HG03521 (cell line): ENCODE results near the gene LCTL.

Source experiments
- ATAC-seq: cut with Tn5 transposase; IDR thresholded peaks from one replicate; pipeline ENCODE4 v1.9.1; 2021; ENCODE audit warnings: mild to moderate bottlenecking, moderate library complexity; ENCODE audit not compliant: unreplicated experiment

The LCTL gene, protein sequence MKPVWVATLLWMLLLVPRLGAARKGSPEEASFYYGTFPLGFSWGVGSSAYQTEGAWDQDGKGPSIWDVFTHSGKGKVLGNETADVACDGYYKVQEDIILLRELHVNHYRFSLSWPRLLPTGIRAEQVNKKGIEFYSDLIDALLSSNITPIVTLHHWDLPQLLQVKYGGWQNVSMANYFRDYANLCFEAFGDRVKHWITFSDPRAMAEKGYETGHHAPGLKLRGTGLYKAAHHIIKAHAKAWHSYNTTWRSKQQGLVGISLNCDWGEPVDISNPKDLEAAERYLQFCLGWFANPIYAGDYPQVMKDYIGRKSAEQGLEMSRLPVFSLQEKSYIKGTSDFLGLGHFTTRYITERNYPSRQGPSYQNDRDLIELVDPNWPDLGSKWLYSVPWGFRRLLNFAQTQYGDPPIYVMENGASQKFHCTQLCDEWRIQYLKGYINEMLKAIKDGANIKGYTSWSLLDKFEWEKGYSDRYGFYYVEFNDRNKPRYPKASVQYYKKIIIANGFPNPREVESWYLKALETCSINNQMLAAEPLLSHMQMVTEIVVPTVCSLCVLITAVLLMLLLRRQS

DNA sequence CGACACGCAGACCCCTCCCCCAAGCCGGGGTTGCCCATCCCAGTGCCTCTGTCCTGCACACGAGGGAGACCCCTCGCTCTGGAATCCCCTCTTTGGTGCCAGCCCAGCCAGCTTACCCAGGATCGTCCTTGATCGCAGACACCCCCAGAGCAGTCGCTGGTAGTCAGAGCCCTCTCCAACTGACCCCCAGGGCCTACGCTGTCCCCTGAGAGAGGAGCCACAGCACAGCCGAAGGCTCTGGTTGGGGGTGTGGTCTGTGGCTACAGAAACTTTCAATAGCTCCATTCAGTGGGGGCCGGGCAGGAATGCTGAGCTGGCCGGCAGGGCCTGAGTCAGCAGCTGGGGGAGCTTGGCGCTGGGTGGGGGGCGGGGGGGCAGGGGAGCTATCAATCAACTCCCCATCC is at the start of gene LCTL:
Gene LCTL (minus strand): TSS at position 258 of the 404 bp plus-strand sequence. CDS start 633 bp downstream, outside the sequence.
- ATAC-seq, result no peak

DNA sequence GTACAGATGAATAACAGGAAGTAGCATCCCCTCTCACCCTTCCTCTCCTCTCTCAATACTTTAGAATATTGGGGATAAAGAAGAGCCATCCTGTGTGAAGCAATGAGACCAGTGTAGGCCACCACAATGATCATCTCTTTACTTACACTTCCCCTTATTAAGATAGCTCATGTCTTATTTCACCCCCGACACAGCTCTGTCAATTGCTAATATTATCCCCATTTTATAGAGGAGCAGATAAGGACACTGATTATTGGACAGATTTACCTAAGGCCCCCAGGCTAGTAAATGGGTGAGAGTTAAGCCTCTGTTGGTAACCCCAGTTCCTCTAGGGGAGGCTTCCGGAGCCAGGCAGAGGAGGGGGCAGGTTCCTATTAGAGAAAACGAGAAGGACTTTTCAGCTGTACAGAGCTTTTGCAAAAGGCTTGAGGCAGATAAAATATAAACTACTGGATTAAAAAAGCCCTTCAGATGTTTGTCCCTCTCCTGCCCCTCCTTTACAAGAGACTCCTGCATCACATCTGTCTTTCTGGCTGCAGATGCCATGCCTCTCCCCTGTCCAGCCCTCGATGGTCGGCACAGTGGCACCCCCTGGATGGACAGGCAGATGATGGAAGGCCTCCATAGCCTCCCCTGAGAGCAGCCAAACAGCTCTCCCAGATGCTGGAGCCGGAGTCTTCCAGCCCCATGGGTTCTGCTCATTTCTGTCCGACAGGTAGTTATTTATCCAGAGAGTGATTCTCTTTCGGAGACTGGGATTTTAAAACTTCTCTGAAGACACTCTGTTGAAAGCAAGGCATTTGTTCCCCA is 49.4 kb upstream of the LCTL start:
- ATAC-seq, result no peak

DNA sequence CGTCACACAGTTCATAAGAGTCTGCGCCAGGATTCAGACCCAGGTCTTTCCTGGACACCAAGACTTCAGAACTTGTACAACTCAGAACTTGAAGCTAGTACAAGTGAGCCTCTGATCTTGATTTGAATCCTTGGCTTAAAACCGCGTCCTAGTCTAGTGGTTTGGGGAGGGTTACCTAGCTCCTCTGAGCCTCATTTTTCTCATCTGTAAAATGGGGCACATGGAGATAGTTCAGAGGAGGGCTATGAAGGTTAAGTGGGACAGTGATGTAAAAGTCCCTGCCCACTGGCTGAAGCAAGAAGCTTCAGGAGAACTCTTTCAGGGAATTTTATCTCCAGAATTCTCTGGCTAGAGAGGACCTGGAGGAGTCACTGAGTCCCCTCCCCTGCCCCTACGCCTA is 48.7 kb upstream of the LCTL start:
- ATAC-seq, result no peak

DNA sequence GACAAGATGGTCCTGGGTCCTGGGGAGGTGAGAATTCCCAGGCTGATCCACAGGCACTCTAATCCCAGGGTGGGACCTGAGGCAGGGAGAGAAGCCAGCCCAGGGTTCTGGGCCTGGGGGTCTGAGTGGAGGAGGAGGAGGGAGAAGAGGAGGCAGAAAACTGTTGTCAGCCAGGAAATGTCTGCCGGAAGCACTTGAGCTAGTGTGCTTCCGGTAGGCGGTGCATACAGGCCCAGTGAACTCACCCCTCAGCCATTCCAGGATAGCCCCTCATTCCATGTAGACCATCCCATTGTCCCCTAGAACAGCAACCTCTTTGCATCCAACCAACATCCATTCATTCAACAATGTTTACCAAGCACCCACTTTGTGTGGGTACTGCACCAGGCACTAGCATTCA is 47.9 kb upstream of the LCTL start:
- no peak for ATAC-seq

DNA sequence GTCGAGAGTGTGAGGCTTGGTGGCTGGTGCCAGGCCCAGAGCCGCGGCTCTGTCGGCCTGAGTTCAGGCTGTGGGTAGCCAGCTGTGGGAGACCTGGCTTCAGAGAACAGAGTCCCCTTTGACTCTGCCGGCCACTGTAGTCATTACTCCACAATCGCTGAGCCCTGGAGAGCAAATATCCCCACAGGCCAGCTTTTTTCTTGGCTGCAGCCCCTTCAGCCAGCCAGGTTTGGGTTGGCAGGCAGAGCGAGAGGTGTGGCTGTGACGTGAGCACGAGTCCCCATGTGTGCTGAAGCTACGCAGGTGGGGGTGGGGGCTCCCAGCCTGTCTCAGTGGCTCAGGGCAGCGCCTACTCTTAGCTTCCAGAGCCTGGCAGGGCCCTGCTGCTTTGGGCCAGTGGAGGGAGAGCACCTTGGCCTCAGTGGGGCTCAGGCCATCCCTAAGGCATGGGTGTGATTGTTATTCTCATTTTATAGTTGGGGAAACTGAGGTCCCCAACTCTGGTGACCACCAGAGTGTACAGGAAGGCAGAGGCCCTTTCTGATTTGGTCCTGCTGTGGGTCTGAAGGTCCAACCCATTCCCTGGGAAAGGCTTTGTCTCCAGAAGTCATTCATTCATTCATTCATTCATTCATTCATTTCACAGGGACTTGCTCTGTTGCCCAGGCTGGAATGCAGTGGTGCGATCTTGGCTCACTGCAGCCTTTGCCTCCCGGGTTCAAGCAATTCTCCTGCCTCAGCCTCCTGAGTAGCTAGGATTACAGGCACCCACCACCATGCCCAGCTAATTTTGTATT is 45.7 kb upstream of the LCTL start:
- ATAC-seq, result no peak

DNA sequence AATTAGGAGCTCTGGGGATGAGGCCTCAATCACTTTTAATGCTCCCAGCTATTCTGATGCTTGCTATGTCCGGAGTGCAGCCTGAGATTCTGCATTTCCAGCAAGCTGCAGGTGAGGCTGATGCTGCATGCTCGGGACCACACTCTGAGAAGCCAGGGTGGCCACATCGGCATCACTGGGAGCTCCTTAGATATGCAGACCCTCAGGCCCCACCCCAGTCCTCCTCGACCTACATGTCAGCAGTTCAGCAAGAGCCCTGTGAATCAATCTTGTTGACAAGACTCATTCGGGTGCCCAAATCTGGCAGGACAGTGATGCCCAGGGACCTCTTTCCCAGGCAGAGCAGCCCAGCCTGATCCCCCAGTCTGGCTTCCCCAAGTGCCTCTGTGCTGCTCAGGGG is 44.1 kb upstream of the LCTL start:
- no peak for ATAC-seq

DNA sequence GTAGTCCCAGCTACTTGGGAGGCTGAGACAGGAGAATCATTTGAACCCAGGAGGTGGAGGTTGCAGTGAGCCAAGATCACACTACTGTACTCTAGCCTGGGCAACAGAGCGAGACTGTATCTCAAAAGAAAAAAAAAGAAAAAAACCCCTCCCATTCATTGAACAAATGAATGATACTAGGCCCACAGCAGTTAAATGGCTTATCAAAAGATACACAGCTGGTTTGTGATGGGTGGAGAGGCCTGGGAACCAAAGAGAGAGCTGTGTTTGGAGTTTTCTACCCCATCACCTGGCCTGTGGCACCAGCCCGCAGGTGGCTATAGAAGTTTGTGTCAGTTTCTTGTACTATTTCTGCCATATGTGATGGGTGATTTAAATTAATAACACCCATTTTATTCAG is 43.1 kb upstream of the LCTL start:
- ATAC-seq, result no peak

DNA sequence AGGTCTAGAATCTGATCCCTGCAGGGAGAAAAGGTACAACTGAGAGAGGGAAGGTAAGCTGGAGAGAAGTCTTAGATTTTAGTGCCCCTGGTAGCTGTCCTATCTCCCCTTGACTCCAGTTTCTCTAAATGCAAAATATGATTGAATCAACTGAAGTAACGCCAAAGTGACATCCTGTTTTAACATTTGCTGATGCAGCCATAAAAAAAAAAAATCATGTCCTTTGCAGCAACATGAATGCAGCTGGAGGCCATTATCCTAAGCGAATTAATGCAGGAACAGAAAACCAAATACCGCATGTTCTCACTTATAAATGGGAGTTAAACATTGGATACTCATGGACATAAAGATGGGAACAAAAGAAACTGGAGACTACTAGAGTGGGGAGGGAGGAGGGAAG is 42.4 kb upstream of the LCTL start:
- no peak for ATAC-seq

DNA sequence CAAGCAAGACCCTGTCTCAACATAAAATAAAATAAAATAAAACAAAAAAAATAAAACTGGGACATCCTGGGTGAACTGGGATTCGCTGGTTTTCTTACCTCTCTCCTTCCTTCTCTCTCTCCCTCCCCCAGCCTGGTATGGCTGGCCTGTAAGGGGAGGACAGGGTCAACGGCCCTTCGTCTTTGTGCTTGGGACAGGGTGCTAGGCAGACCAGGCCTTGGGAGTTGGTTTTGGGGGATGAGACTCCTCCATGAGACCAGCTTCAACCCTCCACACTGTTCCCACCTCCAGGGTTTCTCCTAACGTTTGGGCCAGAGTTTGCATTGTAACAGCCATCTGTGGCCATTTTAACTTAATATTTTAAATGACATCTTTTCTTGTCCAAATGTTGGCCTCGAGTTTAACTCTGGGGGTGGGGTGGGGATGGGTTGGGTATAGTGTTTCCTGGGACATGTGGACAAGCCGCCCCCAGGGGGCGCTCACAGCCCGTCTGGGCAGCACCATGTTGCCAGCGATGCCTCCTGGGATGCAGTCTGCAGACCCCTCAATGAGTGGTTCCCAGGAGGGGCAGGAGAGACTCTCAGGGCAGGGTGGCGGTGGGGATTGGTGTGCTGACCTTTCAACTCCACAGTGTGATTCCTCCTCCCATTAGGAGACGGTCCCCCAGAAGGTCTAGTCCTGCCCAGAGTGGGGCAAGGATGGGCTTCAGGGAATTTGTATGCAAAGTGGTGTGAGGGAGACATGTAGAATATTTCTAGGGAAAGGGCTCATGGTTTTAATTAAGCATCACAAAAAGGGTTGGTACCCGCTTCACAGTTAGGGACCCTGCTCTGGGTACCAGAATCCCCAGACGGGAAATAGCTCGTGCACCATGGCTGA is 37.7 kb upstream of the LCTL start:
- ATAC-seq, result no peak

DNA sequence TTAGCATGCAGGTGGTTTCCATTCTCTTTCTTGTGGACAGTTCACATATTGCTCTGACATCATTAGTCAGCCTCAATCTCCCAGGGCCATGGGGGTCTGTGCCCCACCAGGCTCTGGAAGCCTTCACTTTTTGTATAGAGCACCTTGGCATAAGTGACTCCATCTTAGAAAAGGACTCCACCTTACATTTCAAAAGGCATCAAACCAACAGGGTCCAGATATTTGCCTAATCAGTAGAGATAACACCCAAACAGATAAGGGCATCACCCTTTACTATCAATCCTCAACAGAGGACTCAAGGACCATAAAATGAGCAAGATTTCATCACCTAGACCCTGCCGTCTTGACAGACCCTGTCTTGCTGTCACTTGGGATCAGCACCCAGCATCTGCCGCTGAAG is 35.7 kb upstream of the LCTL start:
- ATAC-seq, result no peak

DNA sequence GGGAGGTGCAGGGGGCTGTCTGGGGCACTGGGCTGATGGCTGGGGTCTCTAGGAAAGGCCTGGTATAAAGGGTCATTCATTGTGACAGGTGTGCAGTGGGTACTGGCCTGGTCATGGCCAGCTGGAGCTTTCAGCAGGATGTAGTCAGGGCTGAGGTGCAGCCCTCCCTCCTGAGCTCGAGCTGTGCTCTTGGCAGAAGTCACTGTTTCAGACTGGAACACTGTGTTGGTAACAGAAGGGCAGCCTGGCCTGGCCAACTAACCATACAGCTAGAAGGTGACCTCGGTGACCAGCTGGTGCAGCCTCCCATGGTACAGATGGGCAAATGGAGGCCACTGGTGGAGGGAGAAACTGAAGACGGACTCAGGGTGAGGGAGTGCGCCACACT is 34.4 kb upstream of the LCTL start:
- ATAC-seq, result no peak

DNA sequence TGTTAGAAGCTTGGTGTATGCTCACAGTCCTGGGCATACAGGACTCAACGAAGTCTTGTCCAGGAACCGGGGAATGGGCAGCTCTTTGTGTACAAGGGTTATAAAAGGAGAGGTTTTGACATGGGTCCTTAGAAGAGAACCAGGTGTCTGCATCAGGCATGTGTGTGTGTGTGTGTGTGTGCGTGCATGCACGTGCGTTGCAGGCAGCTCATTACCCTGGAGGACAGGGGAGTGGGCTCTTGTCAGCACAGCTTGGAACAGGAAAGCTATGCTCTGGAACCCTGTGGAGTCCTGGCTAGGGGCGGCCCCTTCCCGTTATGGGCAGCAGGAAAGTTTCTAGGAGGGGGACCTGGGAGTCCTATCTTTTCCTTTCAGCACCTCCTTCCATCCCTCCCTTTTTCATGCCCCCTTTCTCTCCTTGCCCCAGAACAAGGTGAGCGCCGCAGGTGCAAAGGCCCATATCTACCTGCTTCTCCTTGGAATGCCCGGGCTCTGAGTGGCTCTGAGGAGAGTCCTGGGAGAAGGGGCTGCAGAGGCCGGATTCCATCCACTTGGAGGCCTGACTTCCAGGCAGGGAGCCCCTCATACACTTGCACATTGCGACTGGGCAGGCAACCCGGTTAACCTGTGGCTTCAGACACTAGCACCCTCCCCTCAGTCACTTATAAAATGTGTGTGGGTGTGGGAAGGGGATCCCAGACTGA is 33.9 kb upstream of the LCTL start:
- no peak for ATAC-seq

DNA sequence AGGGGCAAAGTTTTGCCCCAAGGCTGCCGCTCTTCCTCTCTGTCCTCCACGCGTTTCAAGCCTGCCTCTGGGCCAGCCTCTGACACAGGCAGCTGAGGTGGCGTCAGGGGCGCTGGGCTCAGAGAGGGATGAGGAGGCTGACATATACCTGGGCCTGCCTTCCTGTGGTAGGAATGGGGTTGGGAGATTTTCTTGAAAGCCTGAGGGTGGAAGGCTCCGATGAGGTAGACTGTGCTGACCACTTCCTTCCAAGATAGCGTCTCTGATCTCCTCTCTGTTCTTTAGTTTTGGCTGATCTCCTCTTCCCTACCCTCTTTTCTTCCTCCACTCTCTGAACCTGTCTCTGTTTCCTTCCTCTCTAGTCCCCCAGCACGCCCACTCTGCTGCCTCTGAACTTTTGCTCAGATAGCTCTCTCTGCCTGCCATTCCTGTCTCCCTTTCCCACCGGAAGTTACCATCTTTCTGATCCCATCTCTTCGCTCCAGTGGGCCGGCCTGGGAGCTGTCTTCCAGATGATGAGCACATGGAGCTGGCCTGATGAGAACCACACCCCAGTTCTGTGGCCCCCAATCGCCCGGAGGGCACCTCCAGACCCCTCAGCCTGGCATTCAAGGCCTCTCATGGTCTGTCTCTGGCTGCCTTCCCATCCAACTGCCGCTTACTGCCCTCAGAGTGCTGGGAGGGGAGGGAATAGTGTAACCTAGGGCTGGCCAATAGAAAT is 32.5 kb upstream of the LCTL start:
- no peak for ATAC-seq

DNA sequence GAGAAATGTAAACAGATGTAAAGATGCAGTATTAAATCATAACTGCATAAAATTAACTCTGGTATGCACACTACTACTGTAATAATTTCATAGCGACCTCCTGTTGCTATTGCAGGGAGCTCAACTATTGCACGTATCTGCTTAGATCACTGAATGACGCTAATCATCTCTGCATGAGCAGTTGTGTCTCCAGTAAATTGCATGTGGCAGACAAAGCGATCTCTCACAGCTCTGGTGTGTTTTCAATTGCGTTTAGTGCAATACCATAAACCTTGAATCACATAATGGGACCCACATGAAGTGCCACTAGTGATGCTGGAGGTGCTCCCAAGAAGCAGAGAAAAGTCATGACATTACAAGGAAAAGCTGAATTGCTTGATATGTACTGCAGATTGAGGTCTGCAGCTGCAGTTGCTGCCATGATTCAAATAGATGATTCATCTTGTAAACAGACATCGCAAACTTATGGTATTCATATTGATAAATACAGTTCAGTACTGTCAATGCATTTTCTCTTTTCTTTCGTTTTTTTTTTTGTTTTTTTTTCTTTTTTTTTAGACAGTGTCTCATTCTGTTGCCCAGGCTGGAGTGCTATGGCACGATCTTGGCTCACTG is 30.2 kb upstream of the LCTL start:
- no peak for ATAC-seq

DNA sequence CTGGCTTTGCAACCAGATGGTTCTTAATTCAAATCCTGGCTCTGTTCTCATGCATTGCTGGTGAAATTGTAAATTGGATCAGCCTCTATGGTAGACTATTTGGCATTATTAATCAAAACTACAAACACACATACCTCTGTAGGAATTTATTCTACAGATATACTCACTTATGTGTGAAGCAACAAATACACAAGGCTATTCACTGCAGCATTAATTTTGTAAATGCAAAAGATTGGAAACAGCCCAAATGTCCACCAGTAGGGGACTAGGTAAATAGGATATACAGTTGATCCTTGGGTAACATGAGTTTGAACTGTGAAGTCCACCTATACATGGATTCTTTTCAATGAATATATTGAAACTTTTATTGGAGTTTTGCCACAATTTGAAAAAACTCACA is 29.5 kb upstream of the LCTL start:
- ATAC-seq, result no peak

DNA sequence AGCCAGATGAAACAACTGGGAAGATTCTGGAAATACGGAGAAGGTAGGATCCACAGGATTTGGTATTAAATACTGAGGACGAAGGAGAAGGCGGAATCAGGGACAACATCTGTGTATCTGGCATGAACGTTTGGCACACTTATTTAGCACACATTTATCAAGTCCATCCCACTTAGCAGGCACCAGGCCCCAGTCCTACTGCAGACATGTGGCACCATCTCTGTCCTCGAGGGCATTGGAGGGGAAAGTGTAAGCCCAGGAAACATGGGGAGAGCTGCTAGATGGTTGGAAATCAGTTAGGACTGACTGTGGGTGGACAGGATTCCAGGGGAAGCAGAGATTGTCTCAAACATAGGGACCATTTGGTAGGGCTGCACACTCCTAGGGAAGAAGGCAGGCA is 29.0 kb upstream of the LCTL start:
- no peak for ATAC-seq

DNA sequence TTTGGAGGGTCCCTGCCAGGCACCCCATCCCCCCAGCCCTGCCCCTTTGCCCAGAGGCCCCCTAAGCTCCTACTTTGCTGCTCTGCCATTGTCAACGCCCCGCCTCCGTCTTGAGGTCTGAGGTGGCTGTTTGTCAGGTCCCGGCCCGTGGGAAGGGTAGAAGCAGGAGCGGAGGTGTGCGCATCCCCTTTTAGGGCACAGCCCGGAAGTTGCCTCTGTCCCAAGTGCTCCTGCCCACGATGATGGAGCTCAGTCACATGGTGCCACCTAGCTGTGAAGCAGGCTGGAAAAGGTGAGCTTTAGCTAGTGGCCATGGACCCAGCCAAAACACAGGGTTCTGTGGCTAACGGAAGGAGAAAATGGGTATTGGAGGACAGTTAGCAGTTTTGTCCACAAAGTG is 28.5 kb upstream of the LCTL start:
- no peak for ATAC-seq

DNA sequence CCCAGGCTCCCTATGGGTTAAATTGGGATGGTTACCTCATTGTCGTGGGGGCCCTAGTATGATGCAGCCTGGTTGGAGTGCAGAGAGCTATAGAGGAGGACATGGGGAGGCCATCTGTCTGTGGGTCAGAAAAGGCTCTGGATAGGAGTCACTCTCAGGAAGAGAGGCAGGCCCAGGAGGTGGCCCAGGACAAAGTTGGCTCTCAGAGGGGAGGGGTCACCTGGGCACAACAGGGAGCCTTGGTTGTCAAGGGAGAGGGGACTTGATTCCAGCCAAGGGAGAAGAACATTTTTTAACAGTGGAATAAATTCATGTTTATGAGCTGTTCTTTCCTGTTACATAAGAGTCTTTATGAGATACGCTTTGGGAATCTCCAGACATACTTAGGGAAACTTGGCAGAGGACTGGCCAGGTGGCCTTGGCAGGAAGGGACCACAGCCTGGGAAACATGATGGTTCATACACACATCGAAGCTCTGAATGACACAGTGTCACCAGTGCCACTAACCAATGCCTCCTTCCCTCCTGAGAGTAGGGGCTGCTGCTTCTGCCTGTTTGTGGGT is 27.5 kb upstream of the LCTL start:
- no peak for ATAC-seq
